K562 (cell line): ENCODE measurements around the gene SURF4. TPM values are rescaled to one million over a fixed set of nuclear protein-coding genes. Genes with fewer than 3 reads are reported as not detected.

Experiments
- ARHGAP35 ChIP-seq: fragments of 450-650 bp; IDR thresholded peaks from 2 replicates; pipeline ENCODE4 v1.6.1; 2018; ENCODE audit not compliant: partially characterized antibody
- CEBPG ChIP-seq, 3 experiments: fragments of 200-800 bp in 1 of 3; sonication (Bioruptor generic) in 1 of 3; sonication (generic) in 1 of 3; formaldehyde crosslinking in 1 of 3; IDR thresholded peaks in 2 of 3; conservative IDR thresholded peaks in 1 of 3; 2 replicates each; pipeline versions ENCODE4 v1.6.1 to v1.8.0; 2016 to 2022; ENCODE audit warnings: missing compliant biosample characterization in 2 of 3, missing genetic modification characterization in 2 of 3, mild to moderate bottlenecking in 1 of 3, missing genetic modification reagents in 1 of 3
- CHD1 ChIP-seq: fragments of 200-600 bp; sonication (generic); IDR thresholded peaks from one replicate; pipeline ENCODE4 v1.6.1; 2012; ENCODE audit warnings: mild to moderate bottlenecking, moderate library complexity, low read length, inconsistent platforms
- ETV1 ChIP-seq: fragments of 450-650 bp; conservative IDR thresholded peaks from 2 replicates; pipeline ENCODE4 v1.6.1; 2016; ENCODE audit warnings: missing genetic modification characterization, control low read depth, low read depth, missing compliant biosample characterization
- FIP1L1 ChIP-seq: fragments of 200-400 bp; formaldehyde crosslinking; IDR thresholded peaks from 2 replicates; pipeline ENCODE4 v1.6.1; 2018; ENCODE audit warnings: mild to moderate bottlenecking, low read depth, low read length; ENCODE audit not compliant: poor library complexity, severe bottlenecking
- POLR2B ChIP-seq: fragments of 450-650 bp; IDR thresholded peaks from 2 replicates; pipeline ENCODE4 v1.6.1; 2018; ENCODE audit warnings: low read depth; ENCODE audit not compliant: partially characterized antibody
- SP1 ChIP-seq: sonication (generic); formaldehyde crosslinking; IDR thresholded peaks from 2 replicates; pipeline ENCODE4 v1.8.1; 2022; ENCODE audit warnings: mild to moderate bottlenecking, missing genetic modification reagents
- ZNF347 ChIP-seq: fragments of 450-650 bp; formaldehyde crosslinking; IDR thresholded peaks from 2 replicates; pipeline ENCODE4 v1.4.0; 2020; ENCODE audit warnings: low read depth, mild to moderate bottlenecking, moderate library complexity
- polyA plus RNA-seq, 8 experiments: library from polyadenylated mRNA; depleted of rRNA in 4 of 8; stranded (reverse) in 5 of 8; unstranded in 3 of 8; fragments of >200 nt; fragmentation: Nextera tagmentation in 2 of 8; fragmentation: Illumina TruSeq in 1 of 8; extraction: Ambion mirVana in 2 of 8; extraction: Trizol in 1 of 8; gene quantifications; 2 replicates each; pipeline versions ENCODE4 v1.2.1 to v1.2.3, GENCODE V29; 2011 to 2014; ENCODE audit warnings: inconsistent platforms in 1 of 8, missing spikeins in 1 of 8
- total RNA-seq, 7 experiments: library from RNA; depleted of rRNA in 6 of 7; stranded (reverse); fragments of >200 nt in 6 of 7; fragmentation: Illumina TruSeq in 2 of 7; extraction: Trizol in 2 of 7; gene quantifications; 2 replicates each; pipeline versions ENCODE4 v1.2.1 to v1.2.3, GENCODE V29; 2011 to 2021; ENCODE audit warnings: low replicate concordance in 1 of 7
- TF ChIP-seq, protein P1 (sequence below): fragments of 250-450 bp; sonication (Bioruptor Pico); IDR thresholded peaks from 2 replicates; pipeline ENCODE4 v1.4.0; 2020; ENCODE audit warnings: mild to moderate bottlenecking, moderate library complexity, borderline replicate concordance
- TF ChIP-seq, protein P2 (sequence below): fragments of 250-450 bp; sonication (Bioruptor Pico); IDR thresholded peaks from 2 replicates; pipeline ENCODE4 v1.8.0; 2021; ENCODE audit warnings: borderline replicate concordance, mild to moderate bottlenecking, moderate library complexity; ENCODE audit not compliant: poor library complexity, severe bottlenecking
- TF ChIP-seq, protein P3 (sequence below), 2 experiments: fragments of 450-650 bp; IDR thresholded peaks; 2 replicates each; pipeline ENCODE4 v1.6.1; 2016
- TF ChIP-seq, protein P4 (sequence below): fragments of 250-450 bp; sonication (Bioruptor Pico); IDR thresholded peaks from 2 replicates; pipeline ENCODE4 v1.8.0; 2022; ENCODE audit warnings: moderate library complexity, mild to moderate bottlenecking, inconsistent platforms
- TF ChIP-seq, protein P5 (sequence below), 2 experiments: fragments of 150-350 bp in 1 of 2; IDR thresholded peaks; 2 replicates each; pipeline ENCODE4 v1.6.1; 2012 to 2016; ENCODE audit warnings: low read depth in 2 of 2, low read length in 2 of 2, mild to moderate bottlenecking in 1 of 2, moderate library complexity in 1 of 2
- TF ChIP-seq, protein P6 (sequence below): sonication (generic); formaldehyde crosslinking; IDR thresholded peaks from 2 replicates; pipeline ENCODE4 v1.8.1; 2022; ENCODE audit warnings: missing genetic modification reagents

SURF4 gene
- total and polyA plus RNA-seq, 9 of the 15 experiments (the other 6 are each of a cell fraction or from before 2014, with no cell fraction given): 8.4 to 176 (median 130) TPM

- peak; percentile 51; the same call in 1 of the 2 replicates for TF ChIP-seq ETV1 (tag)
- TF ChIP-seq, protein P1, sequence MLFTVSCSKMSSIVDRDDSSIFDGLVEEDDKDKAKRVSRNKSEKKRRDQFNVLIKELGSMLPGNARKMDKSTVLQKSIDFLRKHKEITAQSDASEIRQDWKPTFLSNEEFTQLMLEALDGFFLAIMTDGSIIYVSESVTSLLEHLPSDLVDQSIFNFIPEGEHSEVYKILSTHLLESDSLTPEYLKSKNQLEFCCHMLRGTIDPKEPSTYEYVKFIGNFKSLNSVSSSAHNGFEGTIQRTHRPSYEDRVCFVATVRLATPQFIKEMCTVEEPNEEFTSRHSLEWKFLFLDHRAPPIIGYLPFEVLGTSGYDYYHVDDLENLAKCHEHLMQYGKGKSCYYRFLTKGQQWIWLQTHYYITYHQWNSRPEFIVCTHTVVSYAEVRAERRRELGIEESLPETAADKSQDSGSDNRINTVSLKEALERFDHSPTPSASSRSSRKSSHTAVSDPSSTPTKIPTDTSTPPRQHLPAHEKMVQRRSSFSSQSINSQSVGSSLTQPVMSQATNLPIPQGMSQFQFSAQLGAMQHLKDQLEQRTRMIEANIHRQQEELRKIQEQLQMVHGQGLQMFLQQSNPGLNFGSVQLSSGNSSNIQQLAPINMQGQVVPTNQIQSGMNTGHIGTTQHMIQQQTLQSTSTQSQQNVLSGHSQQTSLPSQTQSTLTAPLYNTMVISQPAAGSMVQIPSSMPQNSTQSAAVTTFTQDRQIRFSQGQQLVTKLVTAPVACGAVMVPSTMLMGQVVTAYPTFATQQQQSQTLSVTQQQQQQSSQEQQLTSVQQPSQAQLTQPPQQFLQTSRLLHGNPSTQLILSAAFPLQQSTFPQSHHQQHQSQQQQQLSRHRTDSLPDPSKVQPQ (CRISPR knock-in tag): no peak
- TF ChIP-seq, protein P2, sequence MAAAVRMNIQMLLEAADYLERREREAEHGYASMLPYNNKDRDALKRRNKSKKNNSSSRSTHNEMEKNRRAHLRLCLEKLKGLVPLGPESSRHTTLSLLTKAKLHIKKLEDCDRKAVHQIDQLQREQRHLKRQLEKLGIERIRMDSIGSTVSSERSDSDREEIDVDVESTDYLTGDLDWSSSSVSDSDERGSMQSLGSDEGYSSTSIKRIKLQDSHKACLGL: no peak
- TF ChIP-seq, protein P3, sequence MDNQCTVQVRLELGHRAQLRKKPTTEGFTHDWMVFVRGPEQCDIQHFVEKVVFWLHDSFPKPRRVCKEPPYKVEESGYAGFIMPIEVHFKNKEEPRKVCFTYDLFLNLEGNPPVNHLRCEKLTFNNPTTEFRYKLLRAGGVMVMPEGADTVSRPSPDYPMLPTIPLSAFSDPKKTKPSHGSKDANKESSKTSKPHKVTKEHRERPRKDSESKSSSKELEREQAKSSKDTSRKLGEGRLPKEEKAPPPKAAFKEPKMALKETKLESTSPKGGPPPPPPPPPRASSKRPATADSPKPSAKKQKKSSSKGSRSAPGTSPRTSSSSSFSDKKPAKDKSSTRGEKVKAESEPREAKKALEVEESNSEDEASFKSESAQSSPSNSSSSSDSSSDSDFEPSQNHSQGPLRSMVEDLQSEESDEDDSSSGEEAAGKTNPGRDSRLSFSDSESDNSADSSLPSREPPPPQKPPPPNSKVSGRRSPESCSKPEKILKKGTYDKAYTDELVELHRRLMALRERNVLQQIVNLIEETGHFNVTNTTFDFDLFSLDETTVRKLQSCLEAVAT (IDR thresholded peaks at IDR 0.05): 0 out of 4 replicates have a peak, but pooled peaks of 1 of the 2 experiments have one; percentile 67
- TF ChIP-seq, protein P4, sequence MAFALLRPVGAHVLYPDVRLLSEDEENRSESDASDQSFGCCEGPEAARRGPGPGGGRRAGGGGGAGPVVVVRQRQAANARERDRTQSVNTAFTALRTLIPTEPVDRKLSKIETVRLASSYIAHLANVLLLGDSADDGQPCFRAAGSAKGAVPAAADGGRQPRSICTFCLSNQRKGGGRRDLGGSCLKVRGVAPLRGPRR (CRISPR knock-in tag): no peak
- peak; percentile 99 for TF ChIP-seq POLR2B
- peak; percentile 89 for TF ChIP-seq FIP1L1
- TF ChIP-seq ZNF347 (CRISPR knock-in tag): no peak
- peak; percentile 93 for TF ChIP-seq ARHGAP35
- TF ChIP-seq, protein P5, sequence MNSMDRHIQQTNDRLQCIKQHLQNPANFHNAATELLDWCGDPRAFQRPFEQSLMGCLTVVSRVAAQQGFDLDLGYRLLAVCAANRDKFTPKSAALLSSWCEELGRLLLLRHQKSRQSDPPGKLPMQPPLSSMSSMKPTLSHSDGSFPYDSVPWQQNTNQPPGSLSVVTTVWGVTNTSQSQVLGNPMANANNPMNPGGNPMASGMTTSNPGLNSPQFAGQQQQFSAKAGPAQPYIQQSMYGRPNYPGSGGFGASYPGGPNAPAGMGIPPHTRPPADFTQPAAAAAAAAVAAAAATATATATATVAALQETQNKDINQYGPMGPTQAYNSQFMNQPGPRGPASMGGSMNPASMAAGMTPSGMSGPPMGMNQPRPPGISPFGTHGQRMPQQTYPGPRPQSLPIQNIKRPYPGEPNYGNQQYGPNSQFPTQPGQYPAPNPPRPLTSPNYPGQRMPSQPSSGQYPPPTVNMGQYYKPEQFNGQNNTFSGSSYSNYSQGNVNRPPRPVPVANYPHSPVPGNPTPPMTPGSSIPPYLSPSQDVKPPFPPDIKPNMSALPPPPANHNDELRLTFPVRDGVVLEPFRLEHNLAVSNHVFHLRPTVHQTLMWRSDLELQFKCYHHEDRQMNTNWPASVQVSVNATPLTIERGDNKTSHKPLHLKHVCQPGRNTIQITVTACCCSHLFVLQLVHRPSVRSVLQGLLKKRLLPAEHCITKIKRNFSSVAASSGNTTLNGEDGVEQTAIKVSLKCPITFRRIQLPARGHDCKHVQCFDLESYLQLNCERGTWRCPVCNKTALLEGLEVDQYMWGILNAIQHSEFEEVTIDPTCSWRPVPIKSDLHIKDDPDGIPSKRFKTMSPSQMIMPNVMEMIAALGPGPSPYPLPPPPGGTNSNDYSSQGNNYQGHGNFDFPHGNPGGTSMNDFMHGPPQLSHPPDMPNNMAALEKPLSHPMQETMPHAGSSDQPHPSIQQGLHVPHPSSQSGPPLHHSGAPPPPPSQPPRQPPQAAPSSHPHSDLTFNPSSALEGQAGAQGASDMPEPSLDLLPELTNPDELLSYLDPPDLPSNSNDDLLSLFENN (IDR thresholded peaks at IDR 0.05; ENCODE audit: low read depth in 2 of 2, low read length in 2 of 2): 0 out of 4 replicates have a peak, but pooled peaks of 1 of the 2 experiments have one; percentile 56
- 0 out of 2 replicates have a peak, but pooled peaks have one; percentile 39 for TF ChIP-seq SP1 (CRISPR knock-in tag)
- TF ChIP-seq, protein P6, sequence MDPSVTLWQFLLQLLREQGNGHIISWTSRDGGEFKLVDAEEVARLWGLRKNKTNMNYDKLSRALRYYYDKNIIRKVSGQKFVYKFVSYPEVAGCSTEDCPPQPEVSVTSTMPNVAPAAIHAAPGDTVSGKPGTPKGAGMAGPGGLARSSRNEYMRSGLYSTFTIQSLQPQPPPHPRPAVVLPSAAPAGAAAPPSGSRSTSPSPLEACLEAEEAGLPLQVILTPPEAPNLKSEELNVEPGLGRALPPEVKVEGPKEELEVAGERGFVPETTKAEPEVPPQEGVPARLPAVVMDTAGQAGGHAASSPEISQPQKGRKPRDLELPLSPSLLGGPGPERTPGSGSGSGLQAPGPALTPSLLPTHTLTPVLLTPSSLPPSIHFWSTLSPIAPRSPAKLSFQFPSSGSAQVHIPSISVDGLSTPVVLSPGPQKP: no peak
- TF ChIP-seq CEBPG (CRISPR knock-in tag; IDR thresholded peaks at IDR 0.05): no peak
- no peak for TF ChIP-seq CEBPG (tag; conservative IDR thresholded peaks at IDR 0.05 in 1 of 2, IDR thresholded peaks at IDR 0.05 in 1 of 2)
- TF ChIP-seq CHD1: peak; percentile 98
These were observed 27.7 kb downstream of the SURF4 start, which contains the start of the genes MED22 and RPL7A (continued) for GRCh38 chr9:133347985-133348717.
